GM21367 (cell line): ENCODE data around the gene SEC24C.
A peak's percentile ranks its signal among the peaks of the same experiment; 100 is the strongest.
"Not testable (repeated sequence)": the region's sequence is repeated elsewhere in the genome, so short reads cannot be mapped to it uniquely, and the experiment has no call there.

Experiments used
- ATAC-seq: cut with Tn5 transposase; IDR thresholded peaks from one replicate; pipeline ENCODE4 v1.9.1; 2021; ENCODE audit not compliant: unreplicated experiment

Gene SEC24C

DNA sequence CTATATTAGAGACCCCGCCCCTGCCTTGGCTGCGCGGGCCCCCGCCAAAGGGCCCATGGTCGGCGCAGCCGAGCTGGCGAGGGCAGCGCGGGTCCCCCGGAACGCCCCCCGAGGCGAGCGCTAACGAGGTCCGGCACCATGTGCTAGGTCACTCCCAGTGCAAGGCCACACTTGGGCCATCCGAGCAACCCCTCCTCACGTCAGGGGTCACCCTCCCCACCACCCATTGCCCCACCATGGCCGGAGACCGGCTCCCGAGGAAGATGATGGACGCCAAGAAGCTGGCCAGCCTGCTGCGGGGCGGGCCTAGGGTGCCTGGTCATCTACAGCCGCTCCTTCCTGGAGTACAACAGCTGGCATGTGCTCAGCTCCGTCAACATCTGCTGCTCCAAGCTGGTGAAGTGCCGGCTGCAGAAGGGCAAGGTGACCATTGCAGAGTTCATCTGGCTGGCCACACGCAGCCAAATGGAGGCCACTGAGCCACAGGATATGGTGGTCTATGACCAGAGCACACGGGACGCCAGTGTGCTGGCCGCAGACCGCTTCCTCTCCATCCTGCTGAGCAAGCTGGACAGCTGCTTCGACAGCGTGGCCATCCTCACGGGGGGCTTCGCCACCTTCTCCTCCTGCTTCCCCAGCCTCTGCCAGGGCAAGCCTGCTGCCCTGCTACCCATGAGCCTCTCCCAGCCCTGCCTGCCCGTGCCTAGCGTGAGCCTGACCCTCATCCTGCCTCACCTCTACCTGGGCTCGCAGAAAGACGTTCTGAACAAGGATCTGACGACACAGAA, 12.4 kb upstream of the SEC24C start:
- no peak for ATAC-seq

DNA sequence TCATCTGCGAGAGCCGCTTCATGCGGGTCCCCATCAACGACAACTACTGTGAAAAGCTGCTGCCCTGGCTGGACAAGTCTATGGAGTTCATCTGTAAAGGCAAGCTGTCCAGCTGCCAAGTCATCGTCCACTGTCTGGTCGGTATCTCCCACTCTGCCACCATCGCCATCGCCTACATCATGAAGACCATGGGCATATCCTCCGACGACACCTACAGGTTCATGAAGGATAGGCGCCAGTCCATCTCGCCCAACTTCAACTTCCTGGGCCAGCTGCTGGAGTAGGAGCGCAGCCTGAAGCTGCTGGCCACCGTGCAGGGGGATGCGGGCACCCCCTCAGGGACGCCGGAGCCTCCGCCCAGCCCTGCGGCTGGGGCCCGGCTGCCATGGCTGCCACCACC, 11.7 kb upstream of the SEC24C start:
- no peak for ATAC-seq

DNA sequence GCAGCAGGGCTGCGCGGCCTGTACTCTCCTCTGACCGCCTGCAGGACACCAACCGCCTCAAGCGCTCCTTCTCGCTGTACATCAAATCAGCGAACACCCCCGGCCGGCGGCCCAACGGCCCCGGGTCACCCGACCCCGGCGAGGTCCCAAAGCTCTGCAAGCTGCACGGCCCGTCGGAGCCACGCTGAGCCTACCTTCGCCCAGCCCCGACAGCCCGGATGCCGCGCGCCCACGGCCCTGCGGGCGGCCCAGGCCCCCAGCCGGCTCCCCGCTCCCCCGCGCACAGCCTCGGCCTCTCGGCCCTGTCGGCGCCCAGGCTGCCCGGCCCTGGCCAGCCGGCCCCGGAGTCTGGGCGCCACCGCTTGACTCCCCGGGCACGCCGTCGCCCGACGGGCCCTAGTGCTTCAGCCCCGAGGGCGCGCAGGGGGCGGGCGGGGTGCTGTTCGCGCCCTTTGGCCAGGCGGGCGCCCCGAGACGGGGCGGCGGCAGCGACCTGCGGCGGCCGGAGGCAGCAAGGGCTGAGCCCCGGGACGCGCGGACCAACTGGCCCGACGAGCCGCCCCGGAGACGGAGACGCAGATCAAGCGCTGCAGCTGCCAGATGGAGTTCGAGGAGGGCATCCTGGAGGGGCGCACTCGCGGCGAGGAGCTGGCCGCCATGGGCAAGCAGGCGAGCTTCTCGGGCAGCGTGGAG, 11.1 kb upstream of the SEC24C start:
- ATAC-seq, result no peak

DNA sequence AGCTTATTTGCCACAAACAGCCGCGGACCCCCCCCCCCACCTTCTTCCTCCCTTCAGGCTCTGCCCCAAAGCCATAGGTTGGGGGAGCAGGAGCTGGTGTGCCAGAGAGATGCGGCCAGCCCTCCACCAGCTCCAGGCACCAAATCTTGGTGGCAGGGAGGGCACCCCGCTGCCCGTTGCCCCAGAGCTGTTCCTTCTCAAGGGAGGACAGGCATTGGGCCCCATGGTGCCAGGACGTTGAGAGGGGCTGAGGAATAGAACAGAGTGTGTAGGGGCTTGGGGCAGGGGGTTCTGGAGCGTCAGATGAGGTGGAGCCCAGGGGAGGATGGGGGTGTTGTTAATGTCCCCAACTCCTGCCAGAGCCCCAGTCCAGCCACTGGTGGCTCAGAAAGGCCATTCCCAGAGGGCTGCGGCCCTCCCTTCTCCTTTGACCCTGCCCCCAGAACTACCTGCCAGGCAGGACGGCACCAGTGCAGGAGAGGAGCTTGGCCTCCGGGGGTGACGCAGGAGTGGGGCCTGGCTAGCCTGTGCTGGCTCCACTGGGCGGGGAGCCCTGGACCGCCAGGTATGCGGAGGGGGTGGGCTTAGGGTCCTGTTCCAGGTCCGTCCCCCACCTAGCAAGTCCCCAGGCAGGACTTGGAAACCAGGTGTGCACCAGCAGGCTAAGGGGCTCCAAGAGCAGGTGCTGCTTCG, 10.0 kb upstream of the SEC24C start:
- no peak for ATAC-seq

DNA sequence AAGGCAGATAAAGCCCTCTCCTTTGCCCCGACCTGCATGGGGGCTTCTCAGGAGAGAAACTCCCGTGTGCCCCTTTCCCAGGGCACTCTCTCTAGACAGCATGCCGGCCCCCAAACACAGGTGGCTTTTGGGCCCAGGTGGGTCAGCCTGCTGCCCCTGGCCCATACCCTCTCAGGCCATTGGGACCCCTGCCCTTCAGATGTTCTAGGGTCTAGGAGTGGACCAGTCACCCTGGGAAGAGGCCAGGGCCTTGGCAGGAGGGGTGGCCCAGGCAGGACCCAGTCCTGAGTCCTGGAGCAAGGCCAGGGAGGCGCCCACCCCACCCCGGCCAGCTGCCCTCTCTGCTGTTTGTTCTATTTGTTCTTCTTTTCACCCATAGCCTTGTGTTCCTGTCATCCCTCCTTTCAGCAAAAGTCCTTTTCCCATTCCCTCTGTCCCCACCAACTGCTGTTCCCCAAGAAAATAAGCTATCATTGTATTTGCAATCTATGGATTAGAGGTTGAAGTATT, 9.3 kb upstream of the SEC24C start:
- no peak for ATAC-seq

DNA sequence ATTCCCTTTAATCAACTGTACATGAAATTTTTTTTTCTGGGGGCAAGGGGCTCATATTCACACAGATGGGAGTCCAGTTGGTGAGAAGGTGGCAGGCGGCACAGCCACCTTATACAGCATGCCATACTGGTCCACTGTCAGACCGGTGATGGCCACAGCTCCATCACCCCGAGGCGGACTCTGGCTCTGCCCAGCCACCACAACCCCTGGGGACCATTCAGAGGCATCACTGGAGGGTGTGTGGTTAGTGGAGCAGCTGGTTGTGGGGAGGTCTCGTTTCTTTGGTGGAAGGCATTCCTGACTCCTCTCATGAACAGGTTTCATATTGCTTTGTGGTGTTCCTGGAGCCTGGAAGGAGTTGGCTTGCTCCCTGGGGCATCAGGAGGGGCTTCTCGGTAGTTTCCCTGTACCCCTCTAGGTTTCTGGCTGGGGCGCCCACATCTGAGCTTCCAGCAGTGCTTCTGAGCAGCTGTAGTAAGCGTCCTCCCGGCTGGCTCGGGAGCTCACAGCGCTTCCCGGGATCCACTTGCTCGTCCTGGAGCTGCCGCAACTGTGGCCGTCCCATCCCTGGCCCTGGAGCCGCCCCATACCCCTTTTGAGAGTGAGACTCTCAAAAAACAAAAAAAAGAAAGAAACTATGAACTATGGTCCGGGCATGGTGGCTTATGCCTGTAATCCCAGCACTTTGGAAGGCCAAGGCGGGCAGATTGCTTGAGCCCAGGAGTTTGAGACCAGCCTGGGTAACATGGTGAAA, 3.5 kb upstream of the SEC24C start:
- ATAC-seq, result not testable (repeated sequence)

DNA sequence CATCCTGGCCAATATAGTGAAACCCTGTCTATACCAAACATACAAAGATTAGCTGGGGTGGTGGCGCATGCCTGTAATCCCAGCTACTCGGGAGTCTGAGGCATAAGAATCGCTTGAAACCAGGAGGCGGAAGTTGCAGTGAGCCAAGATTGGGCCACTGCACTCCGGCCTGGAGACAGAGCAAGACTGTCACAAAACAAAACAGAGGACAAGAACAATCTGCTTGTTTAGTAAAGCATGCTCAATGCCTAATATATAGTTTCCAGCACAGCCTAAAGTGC, 1.8 kb upstream of the SEC24C start:
- no peak for ATAC-seq

DNA sequence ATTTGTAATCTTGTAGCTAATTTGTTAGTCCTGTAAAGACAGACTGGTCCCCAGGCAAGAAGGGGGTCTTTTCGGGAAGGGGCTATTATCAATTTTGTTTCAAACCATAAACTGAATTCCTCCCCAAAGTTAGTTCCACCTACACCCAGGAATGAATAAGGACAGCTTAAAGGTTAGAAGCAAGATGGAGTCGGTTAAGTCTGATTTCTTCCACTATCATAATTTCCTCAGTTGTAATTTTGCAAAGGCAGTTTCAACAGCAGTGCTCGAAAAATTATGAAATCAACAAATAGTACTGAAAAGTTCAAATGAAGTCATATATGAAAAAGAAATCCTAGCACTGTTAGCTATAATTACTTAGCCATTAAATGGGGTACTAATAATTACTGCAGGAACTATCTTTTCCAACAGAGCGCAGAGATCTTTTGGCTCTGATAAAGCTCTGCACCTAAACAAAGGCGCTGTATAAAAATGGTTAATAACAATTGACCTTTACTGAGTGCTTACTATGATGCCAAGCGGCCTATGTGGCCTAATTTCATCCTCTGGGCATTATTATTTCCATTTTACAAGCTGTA, 756 bp upstream of the SEC24C start:
- no peak for ATAC-seq

DNA sequence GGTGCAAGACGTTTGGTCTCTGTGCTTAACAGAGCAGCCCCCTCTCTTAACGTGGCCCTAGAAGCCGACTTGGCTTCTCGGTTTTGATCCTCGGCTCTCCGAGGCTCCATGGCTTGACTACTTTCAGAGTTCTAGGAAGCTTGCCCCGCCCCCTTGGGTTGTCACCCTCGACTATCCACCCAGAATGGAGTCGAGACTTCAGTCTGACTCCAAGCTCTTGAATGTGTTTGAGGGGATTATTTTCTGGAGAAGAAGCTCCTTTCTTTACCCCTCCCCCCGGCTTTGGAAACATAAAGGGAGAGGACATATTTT, 448 bp downstream of the SEC24C start:
- ATAC-seq, result peak; percentile 19

DNA sequence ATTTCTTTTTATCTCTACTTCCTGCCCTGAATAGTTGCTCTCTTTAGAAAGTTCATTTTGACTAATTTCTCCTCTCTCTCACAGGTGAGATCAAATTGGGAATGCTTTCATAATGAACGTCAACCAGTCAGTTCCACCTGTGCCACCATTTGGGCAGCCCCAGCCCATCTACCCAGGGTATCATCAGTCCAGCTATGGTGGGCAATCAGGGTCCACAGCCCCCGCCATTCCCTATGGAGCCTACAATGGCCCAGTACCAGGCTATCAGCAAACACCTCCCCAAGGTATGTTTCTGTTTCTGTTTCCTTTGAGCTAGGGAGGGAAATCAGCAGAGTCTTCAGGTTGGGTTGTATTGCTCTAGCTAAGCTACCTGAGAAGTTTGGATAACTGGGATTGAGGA, 2.5 kb downstream of the SEC24C start:
- no peak for ATAC-seq

DNA sequence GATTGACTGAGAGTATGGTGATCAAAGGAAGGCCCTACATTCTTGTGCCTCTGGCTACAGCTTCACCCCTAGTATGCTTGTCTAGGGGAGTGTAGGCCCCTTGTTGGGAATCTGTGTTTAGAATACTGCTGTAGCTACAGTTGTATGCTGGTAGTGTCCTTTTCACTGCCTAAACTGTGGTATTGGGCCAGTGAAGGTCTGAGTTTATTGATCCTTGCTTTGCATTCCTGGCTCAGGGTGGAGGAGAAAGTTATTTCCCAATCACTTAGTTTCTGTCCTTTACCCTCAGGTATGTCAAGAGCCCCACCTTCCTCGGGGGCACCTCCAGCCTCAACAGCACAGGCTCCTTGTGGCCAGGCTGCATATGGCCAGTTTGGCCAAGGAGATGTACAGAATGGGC, 6.6 kb downstream of the SEC24C start:
- no peak for ATAC-seq

DNA sequence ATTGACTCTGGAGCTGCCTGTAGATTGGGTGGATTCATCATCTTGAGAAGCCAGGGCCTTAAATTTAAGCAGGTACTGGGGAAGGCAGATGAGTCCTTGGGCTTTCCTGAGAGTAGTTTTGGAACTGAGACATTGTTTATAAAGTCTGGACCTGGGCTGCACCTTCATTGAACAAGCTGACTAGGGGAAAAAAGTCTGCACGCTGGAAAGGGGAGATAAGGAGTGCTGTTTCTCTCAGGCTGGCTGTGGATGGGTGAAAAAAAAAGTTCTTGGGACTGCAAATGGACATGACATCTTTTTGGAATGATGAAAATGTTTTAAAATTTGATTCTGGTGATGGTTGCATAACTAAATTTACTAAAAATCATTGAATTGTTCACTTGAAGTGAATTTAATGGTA, 12.0 kb downstream of the SEC24C start:
- ATAC-seq, result no peak

DNA sequence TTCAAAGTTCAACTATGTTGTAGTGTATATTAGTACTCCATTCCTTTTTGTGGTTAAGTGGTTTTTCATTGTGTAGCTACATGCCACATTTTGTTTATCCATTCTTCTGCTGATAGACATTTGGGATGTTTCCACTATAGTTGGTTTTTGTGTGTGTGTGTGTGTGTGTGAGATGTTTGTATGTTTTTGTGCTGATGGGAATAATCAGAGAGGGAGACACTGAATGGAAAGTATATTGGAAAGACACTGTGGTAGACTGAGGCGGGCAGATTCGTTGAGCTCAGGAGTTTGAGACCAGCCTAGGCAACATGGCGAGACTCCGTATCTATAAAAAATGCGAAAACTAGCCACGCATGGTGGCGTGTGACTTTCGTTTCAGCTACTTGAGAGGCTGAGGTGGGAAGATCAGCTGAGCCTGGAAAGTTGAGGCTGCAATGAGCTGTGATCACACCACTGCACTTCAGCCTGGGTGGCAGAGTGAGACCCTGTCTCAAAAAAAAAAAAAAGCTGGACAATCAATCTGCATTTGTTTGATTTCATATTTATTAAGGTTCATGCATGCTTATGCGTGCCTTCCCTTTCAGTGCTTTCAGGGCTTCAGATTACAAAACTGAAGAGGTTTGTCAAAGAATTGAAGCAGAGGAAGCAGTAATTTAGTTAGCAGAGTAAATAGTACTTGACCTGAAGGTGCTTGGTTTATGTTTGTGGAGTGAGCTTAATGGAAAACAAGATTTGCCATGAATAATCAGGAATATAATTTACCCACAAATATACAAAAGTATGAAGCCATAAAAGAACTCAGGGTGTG, 14.7 kb downstream of the SEC24C start:
- no peak for ATAC-seq

DNA sequence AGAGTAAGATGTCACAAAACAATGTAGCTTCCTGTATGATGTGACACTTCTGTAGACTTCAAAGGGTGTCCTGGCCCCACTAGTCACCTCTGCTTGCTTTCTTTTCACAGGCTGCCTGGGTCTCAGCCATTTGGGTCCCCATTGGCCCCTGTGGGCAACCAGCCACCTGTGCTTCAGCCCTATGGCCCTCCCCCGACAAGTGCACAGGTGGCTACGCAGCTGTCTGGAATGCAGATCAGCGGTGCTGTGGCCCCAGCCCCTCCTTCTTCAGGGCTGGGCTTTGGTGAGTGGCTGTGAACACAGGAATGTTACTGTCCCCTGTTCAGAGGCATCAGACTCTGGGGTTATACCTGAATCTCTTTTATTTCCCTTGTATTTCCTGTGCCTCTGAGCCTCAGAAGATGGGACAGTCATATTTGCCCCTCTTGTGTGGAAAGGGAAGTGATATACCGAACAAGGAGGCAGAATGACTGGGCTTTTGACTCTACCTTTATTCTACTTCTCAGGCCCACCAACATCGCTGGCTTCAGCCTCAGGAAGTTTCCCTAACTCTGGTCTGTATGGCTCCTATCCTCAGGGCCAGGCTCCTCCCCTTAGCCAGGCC, 15.4 kb downstream of the SEC24C start:
- ATAC-seq, result peak; percentile 42

DNA sequence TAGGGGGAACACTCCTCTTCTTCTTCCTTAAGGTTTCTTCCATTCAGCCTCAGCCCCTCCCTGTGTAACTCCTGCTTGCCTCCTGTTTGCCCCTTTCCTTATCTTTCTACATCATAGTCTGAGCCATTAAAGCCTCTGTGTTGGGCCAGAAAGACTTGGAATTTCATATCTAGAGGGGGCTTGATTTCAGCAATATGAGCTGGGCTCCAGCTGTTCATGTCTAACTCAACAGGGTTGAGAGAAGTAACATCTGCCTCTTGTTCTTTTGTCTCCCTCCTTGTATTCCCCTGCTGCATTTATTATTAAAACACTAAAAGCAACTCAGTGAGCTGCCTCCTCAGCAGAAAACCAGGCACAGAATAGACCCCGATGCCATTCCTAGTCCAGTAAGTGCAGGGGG, 17.6 kb downstream of the SEC24C start:
- ATAC-seq, result no peak

DNA sequence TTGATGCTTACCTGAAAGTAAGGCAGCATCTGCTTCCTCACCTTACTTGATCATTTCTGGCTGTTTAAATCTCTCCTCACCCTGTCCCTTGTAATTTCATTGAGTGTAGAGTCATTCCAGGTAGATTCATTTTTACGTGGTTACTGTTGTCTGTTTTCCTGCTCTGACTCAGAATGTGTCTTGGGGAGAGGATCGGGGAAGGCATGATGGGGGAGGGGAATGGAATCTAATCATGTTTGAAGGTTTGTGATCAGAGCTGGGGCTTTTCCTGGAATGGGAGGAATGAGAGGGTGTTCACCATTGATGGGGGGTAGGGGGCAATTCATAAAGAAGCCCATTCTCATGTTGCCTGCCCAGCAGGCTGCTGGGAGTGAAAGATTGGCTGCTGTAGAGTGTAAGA, 18.7 kb downstream of the SEC24C start:
- ATAC-seq, result no peak

DNA sequence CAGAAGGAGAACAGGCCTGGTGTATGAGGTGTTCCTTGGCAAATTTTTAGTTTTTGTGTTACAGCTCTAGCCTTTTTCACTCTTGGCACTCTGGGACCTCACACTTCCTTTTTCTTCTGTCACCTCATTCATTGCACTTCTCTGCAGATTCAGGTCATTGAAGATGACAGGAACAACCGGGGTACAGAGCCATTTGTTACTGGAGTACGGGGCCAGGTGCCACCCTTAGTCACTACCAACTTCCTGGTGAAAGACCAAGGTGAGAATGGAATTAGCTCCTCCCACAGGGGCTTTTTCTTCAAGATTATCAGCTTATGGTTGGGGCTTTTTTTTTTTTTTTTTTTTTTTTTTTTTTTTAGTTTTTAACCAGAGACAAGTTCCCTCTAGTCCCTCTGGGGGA, 19.2 kb downstream of the SEC24C start:
- no peak for ATAC-seq

DNA sequence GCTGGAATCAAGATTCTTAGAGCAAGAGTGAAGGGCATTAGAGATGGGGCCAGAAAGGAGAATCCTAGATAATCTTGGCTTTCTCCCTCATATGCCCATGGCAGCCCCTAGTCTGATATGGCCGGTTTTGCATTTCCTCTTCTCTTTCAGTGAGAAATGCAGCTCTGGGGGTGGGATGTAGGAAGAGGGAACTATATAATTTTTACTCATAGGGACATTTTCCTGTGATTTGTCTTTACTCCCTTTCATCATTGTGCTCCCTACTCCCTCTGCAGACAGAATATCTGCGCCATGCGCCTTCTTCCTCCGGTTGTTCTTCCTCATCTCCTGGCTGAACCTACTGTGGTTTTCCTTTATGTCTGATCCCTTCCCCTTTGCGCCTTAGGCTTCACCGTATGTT, 20.9 kb downstream of the SEC24C start:
- no peak for ATAC-seq

DNA sequence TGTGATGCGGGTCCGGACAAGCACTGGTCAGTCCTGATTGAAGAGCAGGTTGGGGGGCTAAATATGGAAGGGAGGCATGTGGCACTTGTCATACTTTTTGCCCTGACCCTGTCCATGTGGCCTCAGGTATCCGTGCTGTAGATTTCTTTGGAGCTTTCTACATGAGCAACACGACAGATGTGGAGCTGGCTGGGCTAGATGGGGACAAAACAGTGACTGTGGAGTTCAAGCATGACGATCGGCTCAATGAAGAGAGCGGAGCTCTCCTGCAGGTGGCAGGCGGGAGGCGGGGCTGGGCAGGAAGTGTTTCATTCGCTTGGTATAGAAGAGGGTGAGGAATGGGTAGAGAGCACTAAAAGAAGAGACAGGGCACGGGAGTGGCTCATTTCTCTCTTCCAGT, 24.7 kb downstream of the SEC24C start:
- ATAC-seq, result no peak

DNA sequence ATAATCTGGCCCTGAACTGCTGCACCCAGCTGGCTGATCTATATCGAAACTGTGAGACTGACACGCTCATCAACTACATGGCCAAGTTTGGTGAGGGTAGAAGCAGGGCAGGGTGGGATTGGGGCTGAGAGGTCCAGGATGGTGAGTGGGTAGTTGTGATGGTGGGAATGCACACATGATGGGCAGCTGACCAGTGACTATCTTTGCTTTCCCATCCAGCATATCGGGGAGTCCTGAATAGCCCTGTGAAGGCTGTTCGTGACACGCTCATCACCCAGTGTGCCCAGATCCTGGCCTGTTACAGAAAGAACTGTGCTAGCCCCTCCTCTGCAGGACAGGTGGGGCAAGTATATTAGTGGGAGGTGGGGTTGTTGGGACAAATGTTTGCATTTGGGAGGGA, 25.2 kb downstream of the SEC24C start:
- no peak for ATAC-seq
